HCT116 (cell line): ENCODE data around the gene SYNGAP1.

Source experiments
- EZH2 ChIP-seq: fragments of 200-600 bp; sonication (generic); IDR thresholded peaks from 2 replicates; pipeline ENCODE4 v1.6.1; 2017; ENCODE audit warnings: antibody characterized with exemption, mixed run types
- EZH2phosphoT487 ChIP-seq: fragments of 200-600 bp; IDR thresholded peaks from 2 replicates; pipeline ENCODE4 v1.6.1; 2018; ENCODE audit warnings: antibody characterized with exemption, borderline replicate concordance

DNA sequence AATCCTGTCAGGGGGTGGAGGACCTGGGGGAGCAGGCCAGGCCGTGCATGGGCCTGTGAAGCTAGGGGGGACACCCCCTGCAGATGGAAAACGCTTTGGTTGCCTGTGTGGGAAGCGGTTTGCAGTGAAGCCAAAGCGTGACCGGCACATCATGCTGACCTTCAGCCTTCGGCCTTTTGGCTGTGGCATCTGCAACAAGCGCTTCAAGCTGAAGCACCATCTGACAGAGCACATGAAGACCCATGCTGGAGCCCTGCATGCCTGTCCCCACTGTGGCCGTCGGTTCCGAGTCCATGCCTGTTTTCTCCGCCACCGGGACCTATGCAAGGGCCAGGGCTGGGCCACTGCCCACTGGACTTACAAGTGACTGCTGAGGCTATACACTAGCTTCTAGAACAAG lies 36.3 kb downstream of the SYNGAP1 start:
- TF ChIP-seq EZH2 = no peak
- TF ChIP-seq EZH2phosphoT487 = no peak
